ENCODE measurements around the gene ERF. TPM values are rescaled to one million over a fixed set of nuclear protein-coding genes. Genes with fewer than 3 reads are reported as not detected.

ERF gene
- polyA plus RNA-seq, 1 donor from 2014 or later = 3.8 TPM

- Histone ChIP-seq H3K4me2 (ENCODE audit: low read length) (peak overlapping the region; percentile 6), H3F3A (ENCODE audit: insufficient read depth, low read length, poor library complexity, severe bottlenecking) (no peaks in the 10 kb centered on the region), H3K9ac (ENCODE audit: low read length) (no peak overlapping the region), H3K27me3 (ENCODE audit: insufficient read depth, low read depth, low read length) (no peaks in the 10 kb centered on the region), H3K9me3 (ENCODE audit: low read length) (no peaks in the 10 kb centered on the region), H3K9me2 (ENCODE audit: insufficient read depth, low read length) (no peaks in the 10 kb centered on the region), H3K79me2 (replicated peaks; ENCODE audit: insufficient read depth, low read length) (peaks cover 42% of the 10 kb centered on the region), H2AFZ (ENCODE audit: low read depth, low read length) (no peak overlapping the region), H3K4me3 (ENCODE audit: low read length) (peak overlapping the region; percentile 43), H3K36me3 (ENCODE audit: insufficient read depth, low read length) (peaks cover 6% of the 10 kb centered on the region), H4K20me1 (ENCODE audit: insufficient read depth) (no peaks in the 10 kb centered on the region), H3K27ac (ENCODE audit: low read length) (no peak overlapping the region)
- no peak for TF ChIP-seq RAD21 (conservative IDR thresholded peaks at IDR 0.05)
- no peak for TF ChIP-seq POLR2AphosphoS5 (IDR thresholded peaks at IDR 0.05)
- no peak for TF ChIP-seq EZH2 (IDR thresholded peaks at IDR 0.05; ENCODE audit: borderline replicate concordance, insufficient read depth, low read length, poor library complexity, severe bottlenecking)
- TF ChIP-seq TAF1 (IDR thresholded peaks at IDR 0.05; ENCODE audit: low read depth) = no peak
- TF ChIP-seq CTCF (IDR thresholded peaks at IDR 0.05; ENCODE audit: poor library complexity, severe bottlenecking) = no peak
- TF ChIP-seq MXI1 (conservative IDR thresholded peaks at IDR 0.05; ENCODE audit: poor library complexity, severe bottlenecking) = no peak
- TF ChIP-seq EP300 (conservative IDR thresholded peaks at IDR 0.05; ENCODE audit: poor library complexity, severe bottlenecking) = no peak
- no peak for TF ChIP-seq SMC3 (conservative IDR thresholded peaks at IDR 0.05; ENCODE audit: poor library complexity)
Measured at GRCh38 chr19:42274065-42274682, 19.2 kb upstream of the ERF start.

GRCh38 chr19:42273407-42274064, 18.6 kb upstream of the ERF start:
- Histone ChIP-seq H2AFZ (ENCODE audit: low read depth, low read length) (no peak overlapping the region), H3K9me3 (ENCODE audit: low read length) (no peaks in the 10 kb centered on the region), H3K36me3 (ENCODE audit: insufficient read depth, low read length) (peaks cover 6% of the 10 kb centered on the region)

More at GRCh38 chr19:42273407-42274064, 18.6 kb upstream of the ERF start:
- Histone ChIP-seq H3F3A (ENCODE audit: insufficient read depth, low read length, poor library complexity, severe bottlenecking) (no peaks in the 10 kb centered on the region), H3K9ac (ENCODE audit: low read length) (no peak overlapping the region), H4K20me1 (ENCODE audit: insufficient read depth) (no peaks in the 10 kb centered on the region), H3K79me2 (replicated peaks; ENCODE audit: insufficient read depth, low read length) (peaks cover 42% of the 10 kb centered on the region), H3K27ac (ENCODE audit: low read length) (no peak overlapping the region), H3K9me2 (ENCODE audit: insufficient read depth, low read length) (no peaks in the 10 kb centered on the region), H3K27me3 (ENCODE audit: insufficient read depth, low read depth, low read length) (no peaks in the 10 kb centered on the region), H3K4me3 (ENCODE audit: low read length) (no peak overlapping the region), H3K4me2 (ENCODE audit: low read length) (no peak overlapping the region)
- no peak for TF ChIP-seq REST (IDR thresholded peaks at IDR 0.05; ENCODE audit: borderline replicate concordance)
- no peak for TF ChIP-seq EP300 (conservative IDR thresholded peaks at IDR 0.05; ENCODE audit: poor library complexity, severe bottlenecking)
- no peak for TF ChIP-seq CTCF (IDR thresholded peaks at IDR 0.05; ENCODE audit: poor library complexity, severe bottlenecking)
- no peak for TF ChIP-seq RAD21 (conservative IDR thresholded peaks at IDR 0.05)
- TF ChIP-seq SMC3 (conservative IDR thresholded peaks at IDR 0.05; ENCODE audit: poor library complexity) = no peak
